B cell (primary cell): ENCODE results near the gene NKIRAS2. TPM values are rescaled to one million over a fixed set of nuclear protein-coding genes. Genes with fewer than 3 reads are reported as not detected.

Source experiments
- ATAC-seq: fragments of 200-7000 bp; cut with Tn5 transposase; one replicate; pipeline ENCODE4 v1.10.0; 2021; ENCODE audit warnings: low read depth, mild to moderate bottlenecking, moderate number of reproducible peaks, moderate library complexity
- CTCF ChIA-PET: fragments of 350-600 bp; sonication (Branson Sonifier 250); formaldehyde crosslinking; loops from one replicate; lab custom pipeline; 2021; ENCODE audit warnings: antibody characterized with exemption, inconsistent platforms; lab: Charles Lee
- POLR2A ChIA-PET: fragments of 350-600 bp; sonication (Branson Sonifier 250); formaldehyde crosslinking; loops from one replicate; lab custom pipeline; 2021; ENCODE audit warnings: antibody characterized with exemption; lab: Charles Lee
- DNase-seq: peaks from one replicate; pipeline ENCODE4 v3.0.0; 2013
- H2AFZ ChIP-seq: 2 replicates; pipeline ENCODE4 v1.6.1; 2012; ENCODE audit warnings: mild to moderate bottlenecking, low read depth, low read length; ENCODE audit not compliant: insufficient read depth, poor library complexity, severe bottlenecking
- H3K27ac ChIP-seq, 2 donors: 1 replicate in 1 of 2; 2 replicates in 1 of 2; pipeline ENCODE4 v1.5.1; 2012 to 2013; ENCODE audit warnings: low read length in 2 of 2, mild to moderate bottlenecking in 2 of 2, moderate library complexity in 1 of 2
- H3K27me3 ChIP-seq, 4 experiments: fragments of 200-600 bp in 1 of 4; sonication (generic) in 1 of 4; replicated peaks in 1 of 4; 1 replicate in 2 of 4; 2 replicates in 2 of 4; pipeline versions ENCODE4 v1.6.1 to v1.7.0; 2013 to 2016; ENCODE audit warnings: low read length in 3 of 4, mild to moderate bottlenecking in 2 of 4, mixed read lengths in 1 of 4, moderate library complexity in 1 of 4; ENCODE audit not compliant: insufficient read depth in 4 of 4, control insufficient read depth in 3 of 4; ENCODE audit errors: control extremely low read depth in 1 of 4
- H3K36me3 ChIP-seq, 2 experiments: replicated peaks in 1 of 2; 1 replicate in 1 of 2; 2 replicates in 1 of 2; pipeline versions ENCODE4 v1.6.1 to v1.7.1; 2013; ENCODE audit warnings: low read length in 1 of 2; ENCODE audit not compliant: insufficient read depth in 2 of 2, control insufficient read depth in 1 of 2; ENCODE audit errors: control extremely low read depth in 1 of 2, extremely low read depth in 1 of 2
- H3K4me1 ChIP-seq, 2 donors: fragments of 200-600 bp in 1 of 2; sonication (generic) in 1 of 2; 1 replicate in 1 of 2; 2 replicates in 1 of 2; pipeline versions ENCODE4 v1.5.1 to v1.6.1; 2013 to 2017; ENCODE audit warnings: low read length in 2 of 2; ENCODE audit not compliant: control insufficient read depth in 2 of 2, insufficient read depth in 2 of 2
- H3K4me2 ChIP-seq: replicated peaks from 2 replicates; pipeline ENCODE3; 2012; ENCODE audit warnings: mild to moderate bottlenecking, low read depth, low read length; ENCODE audit not compliant: poor library complexity, severe bottlenecking
- H3K4me3 ChIP-seq, 5 experiments: fragments of 200-600 bp in 1 of 5; sonication (generic) in 1 of 5; 1 replicate in 3 of 5; 2 replicates in 2 of 5; pipeline versions ENCODE4 v1.5.1 to v1.7.0; 2011 to 2016; ENCODE audit warnings: low read length in 4 of 5, mild to moderate bottlenecking in 4 of 5, low read depth in 2 of 5, control low read depth in 1 of 5, moderate library complexity in 1 of 5; ENCODE audit not compliant: insufficient read depth in 1 of 5; ENCODE audit errors: control extremely low read depth in 1 of 5, extremely low read depth in 1 of 5
- H3K79me2 ChIP-seq: fragments of 200-600 bp; sonication (generic); one replicate; pipeline ENCODE4 v1.6.0; 2016; ENCODE audit warnings: low read length; ENCODE audit not compliant: control insufficient read depth, insufficient read depth
- H3K9ac ChIP-seq: fragments of 200-600 bp; sonication (generic); 2 replicates; pipeline ENCODE4 v1.6.1; 2017; ENCODE audit warnings: mild to moderate bottlenecking, low read length, moderate library complexity
- H3K9me3 ChIP-seq, 3 donors: one replicate each; pipeline versions ENCODE4 v1.6.1 to v1.7.1; 2013; ENCODE audit warnings: low read length in 2 of 3; ENCODE audit not compliant: control insufficient read depth in 2 of 3, insufficient read depth in 1 of 3; ENCODE audit errors: control extremely low read depth in 1 of 3
- H4K20me1 ChIP-seq: 2 replicates; pipeline ENCODE4 v1.6.0; 2012; ENCODE audit warnings: mild to moderate bottlenecking, low read length; ENCODE audit not compliant: insufficient read depth, control insufficient read depth, poor library complexity, severe bottlenecking
- H3K27ac Mint-ChIP-seq: one replicate; pipeline ENCODE4 v1.8.0; 2021; ENCODE audit warnings: mixed read lengths
- H3K27me3 Mint-ChIP-seq: one replicate; pipeline ENCODE4 v1.8.0; 2021; ENCODE audit warnings: mixed read lengths
- H3K4me1 Mint-ChIP-seq: one replicate; pipeline ENCODE4 v1.8.0; 2021; ENCODE audit warnings: mixed read lengths
- H3K4me3 Mint-ChIP-seq: one replicate; pipeline ENCODE4 v1.8.0; 2021; ENCODE audit warnings: mixed read lengths
- H3K9me3 Mint-ChIP-seq: one replicate; pipeline ENCODE4 v1.8.0; 2022; ENCODE audit warnings: mixed read lengths; ENCODE audit not compliant: insufficient read depth
- CTCF ChIP-seq: fragments of 200-600 bp; IDR thresholded peaks from one replicate; pipeline ENCODE4 v1.8.0; 2022; ENCODE audit warnings: antibody characterized with exemption, mild to moderate bottlenecking
- EZH2 ChIP-seq: IDR thresholded peaks from 2 replicates; pipeline ENCODE4 v1.6.1; 2012; ENCODE audit warnings: borderline replicate concordance, low read depth, mild to moderate bottlenecking, moderate library complexity, low read length; ENCODE audit not compliant: insufficient read depth, poor library complexity, severe bottlenecking
- WGBS: methylation state at CpG from one replicate; pipeline ENCODE4 v1.1.5; 2013; ENCODE audit warnings: missing lambda C conversion rate; ENCODE audit not compliant: insufficient coverage; 5-methylcytosine and 5-hydroxymethylcytosine counted together
- intact Hi-C: fragments of 100-400 bp; cut with micrococcal nuclease; formaldehyde crosslinking; loops from one replicate; pipeline ENCODE4 v1.10.0; 2022
- polyA plus RNA-seq: library from polyadenylated mRNA; depleted of rRNA; stranded (reverse); fragments of >200 nt; gene quantifications from 2 replicates; pipeline ENCODE4 v1.2.3, GENCODE V29; 2012
- total RNA-seq, 2 donors: library from RNA; stranded (reverse); fragments of 120-200 nt in 1 of 2; gene quantifications; 1 replicate in 1 of 2; 2 replicates in 1 of 2; pipeline versions ENCODE4 v1.2.3 to v1.2.4, GENCODE V29; 2013 to 2022

Gene NKIRAS2
- total and polyA plus RNA-seq, 2 donors (not counting 1 experiment from before 2014, with no cell fraction given): 22.0 to 29.2 TPM

- H2AFZ ChIP-seq: no peak overlapping the region
- Mint-ChIP-seq H3K9me3 (no peaks in the 10 kb centered on the region), H3K27me3 (no peaks in the 10 kb centered on the region), H3K4me3 (no peak overlapping the region), H3K4me1 (peaks cover 12% of the 10 kb centered on the region), H3K27ac (no peak overlapping the region)
- H3K36me3 ChIP-seq: peaks cover 0 to 7% of the 10 kb centered on the region in 2 experiments
- H3K4me1 ChIP-seq: peaks cover 11 to 14% of the 10 kb centered on the region in 2 donors
- intact Hi-C loops: no loop called here
- H3K27me3 ChIP-seq: peaks cover 0 to 3% (median 0%) of the 10 kb centered on the region in 4 experiments
- WGBS: 89% methylated on average over 5 of the region's 7 CpGs
- H3K4me2 ChIP-seq: no peak overlapping the region
- ChIA-PET POLR2A (interaction anchor here (0.6 kb wide), 1 partner anchor 92 kb away, joined by 3 read pairs; the partner anchor contains the start of gene KAT2A), CTCF (interaction anchor here (1.3 to 4.1 kb wide), 3 partner anchors 11 to 85 kb away, joined by 3 to 17 read pairs (median 3); partner anchors contain the start of gene DNAJC7)
- peaks cover 12% of the 10 kb centered on the region for H4K20me1 ChIP-seq
- no peak overlapping the region for H3K27ac ChIP-seq
- H3K9ac ChIP-seq: no peak overlapping the region
- H3K4me3 ChIP-seq: no peak overlapping the region
- TF ChIP-seq CTCF (no peak), EZH2 (no peak)
- no peak for DNase-seq
- no peak for ATAC-seq
- H3K9me3 ChIP-seq: no peaks in the 10 kb centered on the region
- H3K79me2 ChIP-seq: peaks cover 4% of the 10 kb centered on the region
These were observed 8.9 kb downstream of the NKIRAS2 start for GRCh38 chr17:42028791-42029127.

GRCh38 chr17:42031584-42031983 is 11.7 kb downstream of the NKIRAS2 start:
- no peak for ATAC-seq
- Histone ChIP-seq H3K4me2 (no peak overlapping the region), H2AFZ (no peak overlapping the region), H3K27ac (no peak overlapping the region), H3K36me3 (no peaks in the 10 kb centered on the region), H3K79me2 (no peaks in the 10 kb centered on the region), H4K20me1 (no peaks in the 10 kb centered on the region), H3K4me3 (no peak overlapping the region), H3K4me1 (no peaks in the 10 kb centered on the region), H3K9ac (no peak overlapping the region), H3K27me3 (peaks cover 0 to 6% (median 0%) of the 10 kb centered on the region in 4 experiments), H3K9me3 (no peaks in the 10 kb centered on the region)
- intact Hi-C loops: no loop called here
- POLR2A ChIA-PET: no interaction called here
- Mint-ChIP-seq H3K4me1 (no peaks in the 10 kb centered on the region), H3K27me3 (no peaks in the 10 kb centered on the region), H3K4me3 (no peak overlapping the region), H3K9me3 (no peaks in the 10 kb centered on the region), H3K27ac (no peak overlapping the region)
- 93% methylated on average over 5 of the region's 6 CpGs for WGBS
- CTCF ChIA-PET: interaction anchor here (0.9 to 1.4 kb wide), 2 partner anchors 37 to 87 kb away, joined by 3 to 4 read pairs; no protein-coding TSS in a partner anchor
- DNase-seq: no peak
- no peak for TF ChIP-seq CTCF
- no peak for TF ChIP-seq EZH2
